NCI-H226 (cell line): ENCODE data around the gene SLC25A10.
A peak's percentile ranks its signal among the peaks of the same experiment; 100 is the strongest.

Source experiments
- DNase-seq: peaks from one replicate; pipeline ENCODE4 v3.0.0-alpha.2; 2015

Gene SLC25A10

GRCh38 chr17:81687770-81688541 is 24.1 kb upstream of the SLC25A10 start:
- DNase-seq, result no peak

GRCh38 chr17:81688616-81689015 is 23.5 kb upstream of the SLC25A10 start:
- DNase-seq, result no peak

- no peak for DNase-seq
Observed at GRCh38 chr17:81690066-81690465, 22.0 kb upstream of the SLC25A10 start.

GRCh38 chr17:81690549-81690948 is 21.5 kb upstream of the SLC25A10 start:
- DNase-seq, result no peak

GRCh38 chr17:81691196-81691595 is 20.9 kb upstream of the SLC25A10 start:
- no peak for DNase-seq

- no peak for DNase-seq
Observed at GRCh38 chr17:81691608-81692007, 20.5 kb upstream of the SLC25A10 start.

- no peak for DNase-seq
Observed at GRCh38 chr17:81693509-81694210, 18.4 kb upstream of the SLC25A10 start.

GRCh38 chr17:81694810-81695209 is 17.3 kb upstream of the SLC25A10 start:
- no peak for DNase-seq

GRCh38 chr17:81695211-81695610 is 16.9 kb upstream of the SLC25A10 start:
- no peak for DNase-seq

- no peak for DNase-seq
Observed at GRCh38 chr17:81695801-81696200, 16.3 kb upstream of the SLC25A10 start.

- no peak for DNase-seq
Observed at GRCh38 chr17:81696218-81696941, 15.7 kb upstream of the SLC25A10 start.

GRCh38 chr17:81697261-81698044 is 14.6 kb upstream of the SLC25A10 start:
- DNase-seq, result no peak

- no peak for DNase-seq
Observed at GRCh38 chr17:81700353-81701287, 11.5 kb upstream of the SLC25A10 start.

GRCh38 chr17:81701288-81702071 is 10.6 kb upstream of the SLC25A10 start:
- DNase-seq, result no peak

GRCh38 chr17:81702934-81703746 is 8.9 kb upstream of the SLC25A10 start, which contains the start of gene MRPL12:
TSS of gene MRPL12 (plus strand) at chr17:81703367. CDS start at chr17:81703502, 135 bp downstream.
- peak; percentile 91 for DNase-seq

- no peak for DNase-seq
Observed at GRCh38 chr17:81703747-81704654, 8.1 kb upstream of the SLC25A10 start.

- no peak for DNase-seq
Observed at GRCh38 chr17:81705518-81706231, 6.4 kb upstream of the SLC25A10 start.

GRCh38 chr17:81706232-81706611 is 5.9 kb upstream of the SLC25A10 start:
- no peak for DNase-seq
